Endothelial cell of umbilical vein (primary cell): Measurements from ENCODE around the gene ATXN10. TPM values are rescaled to one million over a fixed set of nuclear protein-coding genes. Genes with fewer than 3 reads are reported as not detected.

ENCODE experiments used
- BruUV-seq: library from RNA; stranded (reverse); fragments of 400-500 nt; replicated peaks from 2 replicates; lab custom pipeline; 2021; lab: Mats Ljungman, UMichigan
- CTCF ChIA-PET: fragments of 300-600, 350-600 bp; sonication (Branson Sonifier 250); formaldehyde crosslinking; loops from one replicate; lab custom pipeline; 2021; ENCODE audit warnings: antibody characterized with exemption, inconsistent platforms; lab: Charles Lee
- POLR2A ChIA-PET: fragments of 300-600, 350-600 bp; sonication (Branson Sonifier 250); formaldehyde crosslinking; loops from one replicate; lab custom pipeline; 2021; ENCODE audit warnings: antibody characterized with exemption, inconsistent platforms; lab: Charles Lee
- DNase-seq: peaks from one replicate; pipeline ENCODE4 v3.0.0-alpha.2; 2011; ENCODE audit warnings: low read depth, low spot score
- FAIRE-seq: peaks from 2 replicates; lab custom pipeline; 2011; peaks lifted over from hg19 to GRCh38; lab: Jason Lieb, UNC
- H2AFZ ChIP-seq: 2 replicates; pipeline ENCODE4 v1.6.0; 2012; ENCODE audit warnings: low read depth, low read length, control low read depth, inconsistent platforms
- H3K27ac ChIP-seq: 2 replicates; pipeline ENCODE4 v1.5.1; 2011; ENCODE audit warnings: low read depth, mild to moderate bottlenecking, control low read depth, low read length, moderate library complexity; ENCODE audit not compliant: insufficient read depth
- H3K27me3 ChIP-seq, 2 experiments: 2 replicates each; pipeline versions ENCODE4 v1.6.0 to v1.6.1; 2011; ENCODE audit warnings: low read length in 2 of 2, mixed read lengths in 1 of 2; ENCODE audit not compliant: control insufficient read depth in 2 of 2, insufficient read depth in 2 of 2
- H3K36me3 ChIP-seq, 2 experiments: 2 replicates in 1 of 2; 3 replicates in 1 of 2; pipeline ENCODE4 v1.5.1; 2011; ENCODE audit warnings: low read length in 2 of 2, mild to moderate bottlenecking in 1 of 2, moderate library complexity in 1 of 2; ENCODE audit not compliant: control insufficient read depth in 2 of 2, insufficient read depth in 2 of 2; ENCODE audit errors: extremely low read depth in 1 of 2
- H3K4me1 ChIP-seq: 3 replicates; pipeline ENCODE4 v1.5.1; 2011; ENCODE audit warnings: mild to moderate bottlenecking, low read length; ENCODE audit not compliant: control insufficient read depth, insufficient read depth; ENCODE audit errors: extremely low read depth
- H3K4me2 ChIP-seq: 2 replicates; pipeline ENCODE4 v1.6.1; 2011; ENCODE audit warnings: low read length, control low read depth, mixed read lengths; ENCODE audit not compliant: insufficient read depth
- H3K4me3 ChIP-seq, 3 experiments: fragments of 200-600 bp in 1 of 3; sonication (generic), shearing (Covaris generic) in 1 of 3; replicated peaks in 1 of 3; 2 replicates each; pipeline ENCODE4 v1.5.1; 2011 to 2016; ENCODE audit warnings: control low read depth in 3 of 3, low read length in 3 of 3, mild to moderate bottlenecking in 2 of 3, inconsistent platforms in 1 of 3, low read depth in 1 of 3, moderate library complexity in 1 of 3; ENCODE audit not compliant: insufficient read depth in 1 of 3
- H3K79me2 ChIP-seq: 2 replicates; pipeline ENCODE4 v1.6.0; 2012; ENCODE audit warnings: low read length, inconsistent platforms; ENCODE audit not compliant: control insufficient read depth, insufficient read depth
- H3K9ac ChIP-seq: replicated peaks from 2 replicates; pipeline ENCODE3; 2011; ENCODE audit warnings: low read length, control low read depth; ENCODE audit not compliant: insufficient read depth; ENCODE audit errors: extremely low read depth
- H3K9me1 ChIP-seq: replicated peaks from 3 replicates; pipeline ENCODE4 v1.6.0; 2011; ENCODE audit warnings: mild to moderate bottlenecking, low read length; ENCODE audit not compliant: control insufficient read depth, insufficient read depth; ENCODE audit errors: extremely low read depth
- H3K9me3 ChIP-seq: replicated peaks from 2 replicates; pipeline ENCODE4 v1.5.1; 2012; ENCODE audit warnings: low read length, inconsistent platforms; ENCODE audit not compliant: control insufficient read depth, insufficient read depth
- H4K20me1 ChIP-seq: replicated peaks from 2 replicates; pipeline ENCODE3; 2011; ENCODE audit warnings: mild to moderate bottlenecking, low read length; ENCODE audit not compliant: control insufficient read depth, insufficient read depth; ENCODE audit errors: extremely low read depth
- CTCF ChIP-seq, 2 donors: IDR thresholded peaks; 1 replicate in 1 of 2; 2 replicates in 1 of 2; pipeline ENCODE4 v1.5.1; 2011; ENCODE audit warnings: low read length in 2 of 2, mild to moderate bottlenecking in 2 of 2, moderate library complexity in 2 of 2, control low read depth in 1 of 2, inconsistent platforms in 1 of 2, low read depth in 1 of 2; ENCODE audit not compliant: insufficient read depth in 1 of 2; ENCODE audit errors: extremely low read depth in 1 of 2
- EZH2 ChIP-seq: IDR thresholded peaks from 2 replicates; pipeline ENCODE4 v1.6.1; 2012; ENCODE audit warnings: borderline replicate concordance, low read depth, mild to moderate bottlenecking, moderate library complexity, low read length, inconsistent platforms; ENCODE audit not compliant: severe bottlenecking
- FOS ChIP-seq: IDR thresholded peaks from 2 replicates; pipeline ENCODE4 v1.6.1; 2011; ENCODE audit warnings: mild to moderate bottlenecking, low read length, moderate library complexity, borderline replicate concordance; ENCODE audit not compliant: insufficient read depth
- GATA2 ChIP-seq: IDR thresholded peaks from 2 replicates; pipeline ENCODE4 v1.7.0; 2011; ENCODE audit warnings: low read depth, mild to moderate bottlenecking, moderate library complexity, mixed read lengths, low read length; ENCODE audit not compliant: insufficient read length, insufficient read depth
- JUN ChIP-seq: IDR thresholded peaks from 2 replicates; pipeline ENCODE4 v1.6.1; 2011; ENCODE audit warnings: borderline replicate concordance, low read depth; ENCODE audit not compliant: insufficient read length, insufficient read depth
- MAX ChIP-seq: IDR thresholded peaks from 2 replicates; pipeline ENCODE4 v1.6.1; 2011; ENCODE audit not compliant: insufficient read depth, insufficient read length
- MYC ChIP-seq: IDR thresholded peaks from one replicate; pipeline ENCODE4 v1.6.1; 2011; ENCODE audit warnings: mild to moderate bottlenecking, low read depth, low read length
- POLR2A ChIP-seq: IDR thresholded peaks from 2 replicates; pipeline ENCODE4 v1.6.1; 2012; ENCODE audit warnings: low read depth, mild to moderate bottlenecking, control low read depth, low read length
- POLR2AphosphoS5 ChIP-seq: IDR thresholded peaks from 2 replicates; pipeline ENCODE4 v1.6.1; 2012; ENCODE audit warnings: low read depth, mild to moderate bottlenecking, control low read depth, low read length, moderate library complexity; ENCODE audit not compliant: insufficient read depth
- dilution Hi-C: fragments of 300-500 bp; cut with MboI; formaldehyde crosslinking; loops from one replicate; pipeline ENCODE4 v1.15.0; 2019; ENCODE audit warnings: low sequenced_read_pairs; ENCODE audit not compliant: extremely low pct_ligation_motif_present
- intact Hi-C: fragments of 100-400 bp; cut with micrococcal nuclease; formaldehyde crosslinking; loops from one replicate; pipeline ENCODE4 v1.10.0; 2022
- polyA plus RNA-seq, 4 experiments: library from polyadenylated mRNA; depleted of rRNA in 3 of 4; stranded (reverse) in 3 of 4; unstranded in 1 of 4; fragments of >200 nt; gene quantifications; 2 replicates each; pipeline versions ENCODE4 v1.2.1 to v1.2.3, GENCODE V29; 2011 to 2012; ENCODE audit warnings: missing spikeins in 1 of 4
- total RNA-seq: library from RNA; stranded (reverse); gene quantifications from 2 replicates; pipeline ENCODE4 v1.2.3, GENCODE V29; 2021

ATXN10 gene
- total and polyA plus RNA-seq, 2 donors (not counting 3 experiments of a cell fraction or from before 2014, with no cell fraction given) = 73.2 to 91.9 TPM

GRCh38 chr22:45771057-45771456, 99.4 kb downstream of the ATXN10 start:
- Histone ChIP-seq H3K27ac (no peak overlapping the region), H2AFZ (no peak overlapping the region), H3K36me3 (no peaks in the 10 kb centered on the region), H3K4me3 (no peak overlapping the region), H3K9ac (no peak overlapping the region), H3K9me1 (no peaks in the 10 kb centered on the region), H3K27me3 (no peaks in the 10 kb centered on the region), H4K20me1 (no peaks in the 10 kb centered on the region), H3K79me2 (peaks cover 4% of the 10 kb centered on the region), H3K4me1 (no peaks in the 10 kb centered on the region), H3K9me3 (no peaks in the 10 kb centered on the region), H3K4me2 (no peak overlapping the region)
- no peak for FAIRE-seq
- no TSS peak for BruUV-seq
- intact Hi-C loops (no loop called here), dilution Hi-C loops (no loop called here)
- TF ChIP-seq POLR2AphosphoS5 (no peak), MAX (no peak), POLR2A (no peak), FOS (no peak), GATA2 (no peak), JUN (no peak), MYC (no peak), EZH2 (no peak), CTCF (IDR thresholded peaks at IDR 0.05; ENCODE audit: extremely low read depth in 1 of 2, insufficient read depth in 1 of 2, low read depth in 1 of 2, low read length in 2 of 2) (no peak)
- ChIA-PET POLR2A (interaction anchor here (0.7 kb wide), 1 partner anchor 55 kb away, joined by 7 read pairs; no protein-coding TSS in a partner anchor), CTCF (interaction anchor here (1.0 to 1.2 kb wide), 3 partner anchors 14 to 92 kb away, joined by 3 to 5 read pairs (median 3); no protein-coding TSS in a partner anchor)
- DNase-seq = no peak
